Smooth muscle cell (in vitro differentiated cells): ENCODE results near the gene SPAG16. TPM values are rescaled to one million over a fixed set of nuclear protein-coding genes. Genes with fewer than 3 reads are reported as not detected.

Experiments
- DNase-seq: peaks from one replicate; lab custom pipeline; 2025; ENCODE audit not compliant: unreplicated experiment; lab: John Stamatoyannopoulos, UW
- H2AFZ ChIP-seq: fragments of 200-600 bp; sonication (generic); 2 replicates; pipeline ENCODE4 v1.6.0; 2016; ENCODE audit warnings: antibody characterized with exemption, low read depth, mild to moderate bottlenecking
- H3F3A ChIP-seq: fragments of 200-600 bp; sonication (generic); 2 replicates; pipeline ENCODE4 v1.6.0; 2017; ENCODE audit warnings: antibody characterized with exemption, low read depth
- H3K27ac ChIP-seq: fragments of 200-600 bp; sonication (generic); 2 replicates; pipeline ENCODE4 v1.5.1; 2016; ENCODE audit warnings: low read depth, mild to moderate bottlenecking
- H3K27me3 ChIP-seq: fragments of 200-600 bp; sonication (generic); 2 replicates; pipeline ENCODE4 v1.6.1; 2016; ENCODE audit warnings: low read depth, mild to moderate bottlenecking
- H3K36me3 ChIP-seq: fragments of 200-600 bp; sonication (generic); 2 replicates; pipeline ENCODE4 v1.5.1; 2016; ENCODE audit warnings: low read depth
- H3K4me1 ChIP-seq: fragments of 200-600 bp; sonication (generic); 2 replicates; pipeline ENCODE4 v1.5.1; 2016; ENCODE audit warnings: low read depth
- H3K4me2 ChIP-seq: fragments of 200-600 bp; sonication (generic); 2 replicates; pipeline ENCODE4 v1.6.0; 2016; ENCODE audit warnings: mild to moderate bottlenecking
- H3K4me3 ChIP-seq: fragments of 200-600 bp; sonication (generic); 2 replicates; pipeline ENCODE4 v1.5.1; 2016; ENCODE audit warnings: mild to moderate bottlenecking
- H3K79me2 ChIP-seq: fragments of 200-600 bp; sonication (generic); 2 replicates; pipeline ENCODE4 v1.6.0; 2016; ENCODE audit warnings: low read depth, mild to moderate bottlenecking
- H3K9ac ChIP-seq: fragments of 200-600 bp; sonication (generic); 2 replicates; pipeline ENCODE4 v1.6.0; 2016; ENCODE audit warnings: low read depth
- H3K9me3 ChIP-seq: fragments of 200-600 bp; sonication (generic); replicated peaks from 2 replicates; pipeline ENCODE4 v1.5.1; 2016; ENCODE audit warnings: low read depth
- H4K20me1 ChIP-seq: fragments of 200-600 bp; sonication (generic); 2 replicates; pipeline ENCODE4 v1.6.0; 2016; ENCODE audit warnings: low read depth
- CTCF ChIP-seq: fragments of 200-600 bp; sonication (generic); IDR thresholded peaks from 2 replicates; pipeline ENCODE4 v1.5.1; 2017; ENCODE audit warnings: borderline replicate concordance, mild to moderate bottlenecking, antibody characterized with exemption; ENCODE audit not compliant: insufficient read depth, poor library complexity, severe bottlenecking
- WGBS: methylation state at CpG from one replicate; pipeline ENCODE4 v1.1.7; 2016; ENCODE audit warnings: low lambda C conversion rate; 5-methylcytosine and 5-hydroxymethylcytosine counted together
- polyA plus RNA-seq: library from polyadenylated mRNA; unstranded; fragments of >200 nt; fragmentation: Nextera tagmentation; extraction: Ambion mirVana; gene quantifications from 2 replicates; pipeline ENCODE4 v1.2.1, GENCODE V29; 2016
- total RNA-seq: library from RNA; depleted of rRNA; stranded (reverse); fragments of >200 nt; gene quantifications from 2 replicates; pipeline ENCODE4 v1.2.3, GENCODE V29; 2014

The SPAG16 gene
- total and polyA plus RNA-seq, 2 experiments from 2014 or later: 32.1 to 40.6 TPM

GRCh38 chr2:213252206-213252605 is 32.1 kb upstream of the SPAG16 start:
- WGBS: 34% methylated on average over 1 of the region's 1 CpG
- H3K4me1 ChIP-seq: peaks cover 15% of the 10 kb centered on the region

GRCh38 chr2:213253162-213253561 is 31.1 kb upstream of the SPAG16 start:
- Histone ChIP-seq H4K20me1 (no peaks in the 10 kb centered on the region), H3K27ac (no peak overlapping the region), H2AFZ (no peak overlapping the region), H3K36me3 (no peaks in the 10 kb centered on the region), H3K9ac (no peak overlapping the region), H3K79me2 (no peaks in the 10 kb centered on the region), H3K9me3 (no peaks in the 10 kb centered on the region), H3K4me2 (no peak overlapping the region), H3K4me3 (no peak overlapping the region), H3K27me3 (no peaks in the 10 kb centered on the region), H3K4me1 (peaks cover 15% of the 10 kb centered on the region), H3F3A (no peaks in the 10 kb centered on the region)
- no peak for TF ChIP-seq CTCF
- no peak for DNase-seq
- WGBS: 78% methylated on average over 4 of the region's 4 CpGs

More at GRCh38 chr2:213252206-213252605, 32.1 kb upstream of the SPAG16 start:
- Histone ChIP-seq H3K79me2 (no peaks in the 10 kb centered on the region), H3K9me3 (no peaks in the 10 kb centered on the region), H3K36me3 (no peaks in the 10 kb centered on the region), H3K27ac (no peak overlapping the region), H4K20me1 (no peaks in the 10 kb centered on the region), H3K4me2 (peak overlapping the region; percentile 81), H2AFZ (peak overlapping the region; percentile 46), H3K27me3 (no peaks in the 10 kb centered on the region), H3K9ac (no peak overlapping the region), H3K4me3 (no peak overlapping the region), H3F3A (no peaks in the 10 kb centered on the region)
- no peak for DNase-seq
- TF ChIP-seq CTCF: no peak

DNA sequence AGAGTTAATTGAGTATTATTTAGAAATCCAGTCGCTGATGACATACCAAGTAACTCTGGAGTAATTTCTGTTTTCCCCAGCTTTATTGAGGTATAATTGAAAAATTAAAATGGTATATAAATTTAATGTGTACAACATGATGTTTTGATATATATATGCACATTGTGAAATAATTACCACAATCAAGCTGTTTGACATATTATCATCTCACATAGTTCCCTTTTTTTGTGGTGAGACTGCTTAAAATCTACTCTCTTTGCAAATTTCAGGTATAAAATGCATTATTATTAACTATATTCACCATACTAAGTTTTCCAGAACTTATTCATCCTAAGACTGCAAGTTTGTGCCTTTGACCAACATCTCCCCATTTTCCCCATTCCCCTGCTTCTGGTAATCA is 25.0 kb upstream of the SPAG16 start:
- Histone ChIP-seq H3K4me1 (no peaks in the 10 kb centered on the region), H3F3A (no peaks in the 10 kb centered on the region), H3K4me3 (no peak overlapping the region), H4K20me1 (no peaks in the 10 kb centered on the region), H3K9ac (no peak overlapping the region), H2AFZ (no peak overlapping the region), H3K27ac (no peak overlapping the region), H3K36me3 (no peaks in the 10 kb centered on the region), H3K79me2 (no peaks in the 10 kb centered on the region), H3K27me3 (no peaks in the 10 kb centered on the region), H3K4me2 (no peak overlapping the region), H3K9me3 (no peaks in the 10 kb centered on the region)
- no peak for DNase-seq
- WGBS: 82% methylated on average over 1 of the region's 1 CpG
- TF ChIP-seq CTCF: no peak

DNA sequence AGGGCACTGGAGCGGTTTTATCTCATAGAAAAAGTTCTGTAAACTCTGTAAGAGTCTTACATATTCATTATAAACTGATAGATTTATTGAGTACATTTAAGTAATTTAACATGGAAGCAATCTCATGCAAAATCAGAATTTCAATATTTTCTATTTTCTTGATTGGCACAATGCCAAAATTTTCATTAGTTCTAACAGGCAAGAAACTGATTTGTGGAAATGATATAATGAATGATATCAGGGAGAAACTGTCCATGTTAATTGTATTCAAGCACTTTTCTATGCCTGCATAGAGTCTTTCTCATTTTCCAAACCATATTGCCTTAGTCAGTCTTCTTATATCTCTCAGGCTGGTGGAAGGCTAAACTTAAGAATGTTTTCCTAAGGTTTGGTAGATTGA is 23.0 kb upstream of the SPAG16 start:
- no peaks in the 10 kb centered on the region for H4K20me1 ChIP-seq
- H3K27me3 ChIP-seq: no peaks in the 10 kb centered on the region
- no peak overlapping the region for H3K9ac ChIP-seq
- no peaks in the 10 kb centered on the region for H3K4me1 ChIP-seq
- H3F3A ChIP-seq: no peaks in the 10 kb centered on the region
- no peak overlapping the region for H3K4me2 ChIP-seq
- DNase-seq: no peak
- H3K27ac ChIP-seq: no peak overlapping the region
- H3K4me3 ChIP-seq: no peak overlapping the region
- 86% methylated on average over 1 of the region's 1 CpG for WGBS
- no peak for TF ChIP-seq CTCF
- H3K36me3 ChIP-seq: no peaks in the 10 kb centered on the region
- no peak overlapping the region for H2AFZ ChIP-seq
- H3K9me3 ChIP-seq: no peaks in the 10 kb centered on the region
- H3K79me2 ChIP-seq: no peaks in the 10 kb centered on the region
